Activated T-cell treated with anti-CD3 and anti-CD28 coated beads, Interleukin-2, amount 50 U/mL, for 72 hours (primary cell): Measurements from ENCODE around the gene TNK2. TPM values are rescaled to one million over a fixed set of nuclear protein-coding genes. Genes with fewer than 3 reads are reported as not detected.
A peak's percentile ranks its signal among the peaks of the same experiment; 100 is the strongest.
"Not testable (repeated sequence)": the region's sequence is repeated elsewhere in the genome, so short reads cannot be mapped to it uniquely, and the experiment has no call there.

Experiments
- ATAC-seq, 2 donors: fragments of 150-1000 bp; cut with Tn5 transposase; replicated peaks in 1 of 2; 2 replicates each; pipeline ENCODE4 v1.10.0; 2021; ENCODE audit warnings: moderate library complexity in 2 of 2, mild to moderate bottlenecking in 1 of 2
- DNase-seq, 2 donors: peaks; one replicate each; pipeline ENCODE4 v3.0.0; 2021 to 2022; ENCODE audit warnings: mixed read lengths in 1 of 2
- H3K27ac Mint-ChIP-seq: one replicate; pipeline ENCODE4 v1.8.0; 2022; ENCODE audit warnings: mild to moderate bottlenecking, moderate library complexity, mixed read lengths
- H3K27me3 Mint-ChIP-seq: one replicate; pipeline ENCODE4 v1.8.0; 2022; ENCODE audit warnings: low read depth, mixed read lengths
- H3K36me3 Mint-ChIP-seq, 2 donors: one replicate each; pipeline ENCODE4 v1.8.0; 2022; ENCODE audit warnings: mixed read lengths in 2 of 2, mild to moderate bottlenecking in 1 of 2; ENCODE audit not compliant: insufficient read depth in 2 of 2
- H3K4me1 Mint-ChIP-seq: one replicate; pipeline ENCODE4 v1.8.0; 2022; ENCODE audit warnings: low read depth, mixed read lengths
- H3K4me3 Mint-ChIP-seq, 2 donors: one replicate each; pipeline ENCODE4 v1.8.0; 2022; ENCODE audit warnings: mild to moderate bottlenecking in 2 of 2, mixed read lengths in 2 of 2, moderate library complexity in 2 of 2
- H3K9me3 Mint-ChIP-seq, 2 donors: one replicate each; pipeline ENCODE4 v1.8.0; 2022; ENCODE audit warnings: mixed read lengths in 2 of 2
- total RNA-seq, 2 donors: library from RNA; stranded (reverse); gene quantifications; one replicate each; pipeline ENCODE4 v1.2.3, GENCODE V29; 2022

Gene TNK2
- total RNA-seq, 2 donors from 2014 or later, result 94.8 to 112 TPM

DNA sequence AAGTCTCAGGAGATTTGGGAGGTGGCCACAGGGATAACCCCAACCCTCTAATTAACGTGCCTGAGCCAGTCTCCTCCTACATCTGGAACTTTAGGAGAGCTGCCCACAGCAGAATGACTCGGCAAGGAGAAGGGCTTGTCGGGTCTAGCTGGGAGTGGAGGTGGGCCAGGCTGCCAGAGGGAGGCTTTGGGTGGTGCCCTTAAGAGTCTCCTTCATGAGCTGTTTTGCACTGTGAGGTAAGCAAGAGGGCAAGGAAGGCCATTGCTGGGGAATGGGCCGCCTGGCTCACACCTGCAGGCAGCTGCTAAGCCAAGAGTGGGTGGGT, 3.6 kb upstream of the TNK2 start:
- Mint-ChIP-seq H3K9me3 (no peaks in the 10 kb centered on the region), H3K4me3 (no peak overlapping the region), H3K27ac (no peak overlapping the region), H3K4me1 (peaks cover 34% of the 10 kb centered on the region), H3K36me3 (peaks cover 1% of the 10 kb centered on the region in 2 donors), H3K27me3 (peaks cover 8% of the 10 kb centered on the region)
- ATAC-seq (no peak), DNase-seq (no peak)

DNA sequence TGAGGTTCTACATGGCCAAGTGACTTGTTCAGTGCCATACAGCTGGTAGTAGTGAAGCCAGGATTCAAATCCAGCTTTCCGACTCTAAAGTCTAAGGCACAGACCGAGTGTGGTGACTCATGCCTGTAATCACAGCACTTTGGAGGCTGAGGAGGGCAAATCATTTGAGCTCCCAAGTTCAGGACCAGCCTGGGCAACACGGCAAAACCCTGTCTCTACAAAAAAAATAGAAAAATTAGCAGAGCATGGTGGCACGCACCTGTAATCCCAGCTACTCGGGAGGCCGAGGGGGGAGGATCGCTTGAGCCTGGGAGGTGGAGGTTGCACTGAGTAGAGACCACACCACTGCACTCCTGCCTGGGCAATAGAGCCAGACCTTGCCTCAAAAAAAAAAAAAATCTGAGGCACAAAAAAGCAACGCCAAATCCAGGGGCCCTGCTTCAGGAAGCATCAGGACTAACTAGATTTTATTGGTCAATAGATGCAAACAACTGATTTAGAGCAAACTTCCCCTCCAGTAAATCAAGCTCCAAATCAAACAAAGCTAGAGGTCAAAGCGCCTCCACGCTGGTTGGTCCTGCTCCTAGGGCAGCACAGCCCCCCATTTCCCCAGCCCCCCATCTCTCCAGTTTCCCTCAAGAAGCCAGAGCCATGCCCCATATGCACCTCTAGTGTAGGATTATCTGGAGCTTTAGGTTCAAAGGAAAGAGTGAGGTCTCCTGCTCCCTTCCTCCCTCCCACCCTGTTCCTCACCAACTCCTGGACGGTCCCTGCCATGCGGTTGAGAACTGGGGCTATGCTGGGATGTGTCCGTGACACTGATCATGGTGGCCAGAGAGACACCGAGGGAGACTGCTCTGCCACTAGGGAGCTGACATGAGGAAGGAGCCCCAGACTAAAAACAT, 2.9 kb upstream of the TNK2 start:
- Mint-ChIP-seq H3K4me3 (no peak overlapping the region), H3K27me3 (peaks cover 1% of the 10 kb centered on the region), H3K36me3 (peaks cover 1% of the 10 kb centered on the region in 2 donors), H3K4me1 (peaks cover 40% of the 10 kb centered on the region), H3K27ac (no peak overlapping the region), H3K9me3 (no peaks in the 10 kb centered on the region)
- DNase-seq (no peak), ATAC-seq (no peak)

DNA sequence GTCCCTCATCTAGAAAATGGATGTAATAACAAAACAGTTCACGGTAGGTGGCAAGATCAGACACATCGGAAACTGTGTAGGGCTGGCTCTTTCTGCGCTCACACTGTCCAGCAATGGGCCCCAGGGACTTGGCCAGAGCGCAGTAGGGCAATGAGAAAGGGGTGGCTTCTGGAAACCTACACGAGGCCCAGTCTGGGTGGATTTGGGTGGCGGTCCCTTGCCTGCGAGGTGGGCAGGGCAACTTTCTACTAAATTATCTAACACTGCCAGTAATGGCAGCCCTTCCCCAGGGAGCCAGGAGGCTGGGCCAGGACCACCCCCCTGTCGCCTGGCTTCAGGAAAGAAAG, 2.1 kb upstream of the TNK2 start:
- Mint-ChIP-seq H3K9me3 (no peaks in the 10 kb centered on the region), H3K36me3 (peaks cover 1 to 2% of the 10 kb centered on the region in 2 donors), H3K27me3 (no peaks in the 10 kb centered on the region), H3K4me3 (peak overlapping the region; percentile 44 to 71), H3K4me1 (peaks cover 48% of the 10 kb centered on the region), H3K27ac (no peak overlapping the region)
- ATAC-seq, result no peak
- no peak for DNase-seq

DNA sequence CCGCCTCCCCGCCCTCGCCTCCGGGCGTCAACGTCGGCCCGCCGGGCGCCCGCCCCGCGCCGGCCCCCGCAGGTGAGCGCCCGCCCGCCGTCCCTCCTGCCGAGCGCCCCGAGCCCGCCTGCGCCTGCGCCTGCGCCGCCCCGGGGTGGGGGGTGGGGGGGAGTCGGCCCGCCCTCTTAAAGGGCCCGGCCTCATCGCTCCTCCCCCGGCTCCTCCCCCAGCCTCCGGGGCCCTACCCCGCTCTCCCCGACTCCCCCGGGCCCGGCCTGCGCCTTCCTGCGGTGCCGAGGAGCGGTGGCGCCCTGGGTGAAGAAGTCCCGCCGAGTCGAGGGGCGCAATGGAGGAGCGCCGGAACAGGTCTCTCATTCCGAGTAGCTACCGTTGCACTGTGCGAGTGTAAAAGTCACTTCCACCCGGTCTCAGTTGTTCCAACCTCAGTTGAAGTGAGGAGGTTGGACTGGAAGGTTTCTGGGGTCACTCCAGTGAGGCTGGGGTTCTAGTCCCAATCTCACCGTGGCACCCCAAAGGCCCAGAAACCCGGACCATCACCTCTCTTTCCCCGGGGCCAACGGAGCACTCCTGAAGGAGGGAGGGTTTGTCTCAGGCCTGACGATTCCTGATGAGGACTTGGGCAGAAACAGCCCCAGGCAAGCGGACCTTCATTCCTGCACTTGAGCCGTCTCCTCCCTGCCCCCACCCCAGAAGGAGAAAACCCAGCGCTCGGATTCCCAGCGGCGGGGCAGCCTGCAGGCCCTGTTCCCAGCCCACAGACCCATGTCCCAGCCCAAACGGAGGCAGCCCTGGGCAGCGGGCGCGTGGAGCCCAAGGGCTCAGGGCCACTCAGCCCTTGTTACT, 1.5 kb upstream of the TNK2 start:
- Mint-ChIP-seq H3K27ac (no peak overlapping the region), H3K4me1 (peaks cover 49% of the 10 kb centered on the region), H3K4me3 (peak overlapping the region; percentile 44 to 71), H3K27me3 (no peaks in the 10 kb centered on the region), H3K36me3 (peaks cover 1 to 5% of the 10 kb centered on the region in 2 donors), H3K9me3 (no peaks in the 10 kb centered on the region)
- ATAC-seq (peak; percentile 66 to 68), DNase-seq (peak; percentile 90 to 91)

DNA sequence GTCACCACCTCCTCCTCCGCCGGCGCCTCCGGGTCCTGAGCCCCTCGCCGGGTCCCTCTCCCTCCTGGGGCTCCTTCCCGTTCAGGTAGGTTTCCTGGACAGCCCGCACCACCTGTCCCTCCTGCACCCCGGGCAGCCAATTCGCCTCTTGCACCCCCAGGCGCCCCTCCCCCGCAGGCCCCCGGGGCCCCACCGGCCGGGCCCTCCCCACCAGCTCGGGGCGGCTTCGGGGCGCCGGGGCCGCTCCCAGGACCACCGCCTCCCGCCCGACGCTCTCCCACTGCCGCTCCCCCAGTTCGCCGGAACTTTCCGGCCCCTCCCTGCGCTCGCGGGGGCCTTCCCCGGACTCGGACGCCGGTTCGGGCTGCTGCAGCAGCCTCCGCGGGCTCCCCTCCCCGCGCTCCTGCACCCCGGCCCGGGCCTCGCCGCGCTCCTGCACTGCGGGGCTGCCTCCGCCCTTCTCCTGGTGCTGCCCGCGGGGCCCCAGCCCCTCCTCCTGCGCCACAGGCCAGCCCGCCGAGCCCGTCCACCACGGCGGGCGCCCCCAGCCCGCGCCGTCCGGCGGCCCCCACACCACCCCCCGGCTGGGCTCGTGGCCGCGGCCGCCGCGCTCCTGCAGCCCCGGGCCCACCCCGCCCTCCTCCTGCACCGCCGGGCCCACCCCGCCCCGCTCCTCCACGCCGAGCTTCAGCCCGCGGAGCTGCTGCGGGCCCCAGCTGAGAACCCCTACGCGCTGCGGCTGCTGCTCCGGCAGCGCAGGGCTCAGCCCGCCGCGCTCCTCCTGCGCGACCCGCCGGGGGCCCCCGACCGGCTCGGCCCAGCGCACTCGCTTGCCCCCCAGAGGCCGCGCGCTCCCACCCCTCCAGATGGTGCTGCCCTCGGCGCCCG, 587 bp upstream of the TNK2 start:
- Mint-ChIP-seq H3K27me3 (no peaks in the 10 kb centered on the region), H3K4me3 (peak overlapping the region; percentile 95 to 97), H3K36me3 (peaks cover 1 to 5% of the 10 kb centered on the region in 2 donors), H3K9me3 (no peaks in the 10 kb centered on the region), H3K4me1 (peaks cover 50% of the 10 kb centered on the region), H3K27ac (no peak overlapping the region)
- peak; percentile 52 to 61 for DNase-seq
- peak; percentile 18 to 35 for ATAC-seq

DNA sequence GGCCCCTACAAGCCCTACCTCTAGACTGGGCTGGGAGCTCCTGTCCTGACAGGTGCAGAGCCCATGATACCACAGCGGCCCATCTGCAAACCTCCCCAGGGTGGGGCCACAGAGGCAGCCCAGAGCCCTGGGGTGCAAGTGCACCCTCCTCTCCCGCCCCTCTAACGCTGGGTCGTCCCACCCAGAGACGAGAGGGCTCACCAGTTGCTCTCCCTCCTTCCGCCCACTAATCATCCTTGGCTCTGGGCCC, 742 bp downstream of the TNK2 start:
- Mint-ChIP-seq H3K36me3 (peaks cover 1 to 5% of the 10 kb centered on the region in 2 donors), H3K27me3 (no peaks in the 10 kb centered on the region), H3K4me1 (peaks cover 57% of the 10 kb centered on the region), H3K9me3 (no peaks in the 10 kb centered on the region), H3K4me3 (peak overlapping the region; percentile 95 to 97), H3K27ac (peak overlapping the region; percentile 80)
- DNase-seq (no peak), ATAC-seq (peak in 1 of 2 donors; percentile 5)

DNA sequence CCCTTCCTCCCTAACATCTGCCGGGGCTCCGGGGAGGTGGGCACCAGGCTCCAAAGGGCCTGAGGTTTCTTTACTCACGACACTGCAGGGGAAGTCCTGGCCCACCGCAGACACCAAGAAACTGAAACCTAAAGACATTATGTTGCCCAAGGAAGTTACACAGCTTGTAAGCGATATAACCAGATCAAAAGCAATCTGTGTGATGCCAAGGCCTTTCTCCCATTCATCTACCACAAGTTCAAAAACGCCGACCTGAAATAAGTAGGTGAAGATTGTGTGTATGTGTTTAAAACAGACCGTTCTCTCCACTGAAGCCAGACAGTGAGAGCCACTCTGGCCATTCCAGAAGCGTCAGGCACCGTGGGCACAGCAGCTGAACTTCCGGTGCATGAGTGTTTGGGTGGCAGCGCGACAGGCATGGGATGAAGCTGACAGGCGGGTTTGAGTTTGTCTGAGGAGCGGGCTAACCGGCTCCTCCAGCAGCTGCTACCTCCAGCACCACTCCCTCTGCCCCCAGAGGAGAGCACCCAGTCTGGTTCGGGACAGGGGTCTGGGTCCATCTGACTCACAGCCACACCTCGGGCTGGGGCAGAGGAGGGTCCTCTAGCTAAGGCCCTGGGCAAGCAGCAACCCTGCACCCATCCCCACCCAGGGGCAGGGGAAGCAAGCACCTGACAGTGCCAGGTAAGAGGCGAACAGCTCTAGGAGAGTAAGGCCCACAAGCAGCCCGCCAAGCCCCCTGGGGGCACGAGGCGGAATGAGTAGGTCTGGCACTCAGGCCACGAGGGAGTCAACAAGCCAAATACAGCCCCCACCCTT, 1.3 kb downstream of the TNK2 start:
- H3K27me3 Mint-ChIP-seq, result no peaks in the 10 kb centered on the region
- H3K4me3 Mint-ChIP-seq, result peak overlapping the region; percentile 95 to 97
- H3K27ac Mint-ChIP-seq, result peak overlapping the region; percentile 94
- ATAC-seq (peak; percentile 52 to 63), DNase-seq (peak; percentile 77 to 82)
- no peaks in the 10 kb centered on the region for H3K9me3 Mint-ChIP-seq
- H3K4me1 Mint-ChIP-seq, result peaks cover 58% of the 10 kb centered on the region
- H3K36me3 Mint-ChIP-seq, result peaks cover 1 to 5% of the 10 kb centered on the region in 2 donors

DNA sequence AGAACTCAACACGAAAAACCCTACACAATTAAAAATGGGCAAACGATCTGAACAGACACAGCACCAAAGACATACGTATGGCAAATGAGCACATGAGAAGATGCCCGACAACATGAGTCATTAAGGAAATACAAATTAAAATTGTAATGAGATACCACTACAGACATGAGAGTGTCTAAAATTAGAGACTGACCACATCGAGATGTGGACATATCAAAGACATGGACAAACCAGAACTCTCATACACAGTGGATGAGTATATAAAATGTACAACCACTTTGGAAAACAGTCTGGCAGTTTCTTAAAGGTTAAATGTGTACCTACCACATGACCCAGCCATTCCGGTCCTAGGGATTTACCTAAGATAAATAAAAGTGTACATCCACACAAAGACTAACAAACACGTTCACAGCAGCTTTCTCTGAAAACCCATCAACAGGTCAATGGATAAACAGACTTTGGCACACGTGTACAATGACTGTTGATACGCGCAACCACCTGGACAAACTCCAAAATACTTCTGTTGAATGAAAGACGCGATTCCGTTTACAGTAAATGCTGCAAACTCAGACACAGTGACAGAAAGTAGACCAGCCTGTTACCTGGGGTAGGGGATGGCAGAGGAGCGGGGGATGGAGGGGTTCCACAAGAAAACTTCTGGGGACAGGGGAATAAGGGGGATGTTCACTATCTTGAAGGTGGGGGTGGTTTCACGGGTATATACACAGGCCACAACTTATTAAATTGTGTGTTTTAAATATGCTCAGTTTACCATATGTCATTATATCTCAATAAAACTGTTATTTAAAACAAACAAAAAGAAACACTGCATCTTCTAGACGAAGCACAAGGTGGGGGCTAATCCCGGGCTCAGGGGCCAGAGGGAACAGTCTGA, 2.1 kb downstream of the TNK2 start:
- no peak for ATAC-seq
- peaks cover 66% of the 10 kb centered on the region for H3K4me1 Mint-ChIP-seq
- H3K27ac Mint-ChIP-seq, result peak overlapping the region; percentile 94
- DNase-seq, result peak; percentile 26 to 33
- H3K27me3 Mint-ChIP-seq, result no peaks in the 10 kb centered on the region
- no peaks in the 10 kb centered on the region for H3K9me3 Mint-ChIP-seq
- peak overlapping the region; percentile 95 to 97 for H3K4me3 Mint-ChIP-seq
- H3K36me3 Mint-ChIP-seq, result peaks cover 1 to 5% of the 10 kb centered on the region in 2 donors

DNA sequence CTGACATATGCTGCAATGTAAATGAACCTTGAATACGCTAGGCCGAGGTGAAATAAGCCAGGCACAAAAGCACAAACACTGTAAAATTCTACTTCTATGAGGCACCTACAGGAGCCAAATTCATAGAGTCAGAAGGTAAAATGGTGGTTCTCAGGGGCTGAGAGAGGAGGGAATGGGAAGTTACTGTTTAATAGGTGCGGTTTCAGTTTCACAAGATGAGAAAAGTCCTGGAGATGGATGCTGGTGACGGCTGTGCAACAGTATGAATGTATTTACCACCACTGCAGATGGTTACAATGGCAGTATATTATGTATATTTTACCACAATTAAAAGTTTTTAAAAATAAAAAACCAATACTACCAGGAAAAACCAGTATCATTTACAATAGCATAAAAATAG, 4.0 kb downstream of the TNK2 start:
- ATAC-seq (no peak), DNase-seq (no peak)
- peak overlapping the region in 1 of 2 donors; percentile 50 for H3K4me3 Mint-ChIP-seq
- no peaks in the 10 kb centered on the region for H3K27me3 Mint-ChIP-seq
- H3K4me1 Mint-ChIP-seq, result peaks cover 80% of the 10 kb centered on the region
- H3K27ac Mint-ChIP-seq, result no peak overlapping the region
- peaks cover 1 to 6% of the 10 kb centered on the region in 2 donors for H3K36me3 Mint-ChIP-seq
- H3K9me3 Mint-ChIP-seq, result no peaks in the 10 kb centered on the region

DNA sequence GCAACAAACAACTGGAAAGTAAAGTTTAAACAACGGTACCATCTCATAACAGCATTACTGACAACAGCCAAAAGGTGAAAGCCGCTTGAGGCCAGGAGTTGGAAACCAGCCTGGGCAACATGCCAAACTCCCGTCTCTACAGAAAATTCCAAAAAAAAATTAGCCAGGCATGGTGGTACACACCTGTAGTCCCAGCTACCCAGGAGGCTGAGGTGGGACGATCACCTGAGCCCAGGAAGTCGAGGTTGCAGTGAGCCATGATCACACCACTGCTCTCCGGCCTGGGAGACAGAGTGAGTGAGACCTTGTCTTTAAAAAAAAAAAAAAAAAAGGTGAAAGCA, 4.4 kb downstream of the TNK2 start:
- Mint-ChIP-seq H3K4me3 (peak overlapping the region in 1 of 2 donors; percentile 16), H3K27ac (no peak overlapping the region), H3K27me3 (no peaks in the 10 kb centered on the region), H3K4me1 (peaks cover 83% of the 10 kb centered on the region), H3K9me3 (no peaks in the 10 kb centered on the region), H3K36me3 (peaks cover 1 to 8% of the 10 kb centered on the region in 2 donors)
- ATAC-seq, result no peak
- no peak for DNase-seq

DNA sequence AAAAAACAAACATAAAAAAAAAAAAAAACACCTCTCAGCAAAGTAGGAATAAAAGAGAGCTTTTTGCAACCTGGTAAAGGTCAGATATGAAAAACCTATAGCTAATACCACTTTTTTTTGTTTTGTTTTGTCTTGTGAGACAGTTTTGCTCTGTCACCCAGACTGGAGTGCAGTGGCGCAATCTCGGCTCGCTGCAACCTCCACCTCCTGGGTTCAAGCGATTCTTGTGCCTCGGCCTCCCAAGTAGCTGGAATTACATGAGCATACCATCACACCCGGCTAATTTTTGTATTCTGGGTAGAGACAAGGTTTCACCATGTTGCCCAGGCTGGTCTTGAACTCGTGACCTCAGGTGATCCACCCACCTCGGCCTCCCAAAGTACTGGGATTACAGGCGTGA, 5.7 kb downstream of the TNK2 start:
- not testable (repeated sequence) for H3K27ac Mint-ChIP-seq, DNase-seq, H3K9me3 Mint-ChIP-seq, H3K27me3 Mint-ChIP-seq, ATAC-seq, H3K36me3 Mint-ChIP-seq, H3K4me3 Mint-ChIP-seq
- peaks cover 86% of the 10 kb centered on the region for H3K4me1 Mint-ChIP-seq
